ENCODE measurements around the gene RCAN2.

Gene RCAN2

DNA sequence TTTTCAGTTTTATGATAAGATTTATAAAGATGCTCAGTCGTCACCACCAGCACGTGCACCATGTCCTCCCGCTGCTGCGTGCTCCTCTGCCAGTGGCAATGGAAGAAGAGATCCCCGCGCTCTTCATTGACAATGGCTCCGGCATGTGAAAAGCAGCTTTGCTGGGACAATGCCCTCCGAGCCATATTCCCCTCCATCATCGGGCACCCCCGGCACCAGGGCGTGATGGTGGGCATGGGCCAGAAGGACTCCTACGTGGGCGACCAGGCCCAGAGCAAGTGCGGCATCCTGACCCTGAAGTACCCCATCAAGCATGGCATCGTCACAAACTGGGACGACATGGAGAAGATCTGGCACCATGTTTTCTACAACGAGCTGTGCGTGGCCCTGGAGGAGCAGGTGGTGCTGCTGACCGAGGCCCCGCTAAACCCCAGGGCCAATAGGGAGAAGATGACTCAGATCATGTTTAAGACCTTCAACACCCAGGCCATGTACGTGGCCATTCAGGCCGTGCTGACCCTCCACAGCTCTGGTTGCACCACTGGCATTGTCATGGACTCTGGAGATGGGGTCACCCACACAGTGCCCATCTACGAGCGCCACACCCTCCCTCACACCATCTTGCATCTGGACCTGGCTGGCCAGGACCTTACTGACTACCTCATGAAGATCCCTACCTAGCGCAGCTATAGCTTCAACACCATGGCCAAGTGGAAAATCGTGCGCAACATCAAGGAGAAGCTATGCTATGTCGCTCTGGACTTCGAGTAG is 286.2 kb downstream of the RCAN2 start:
- DNase-seq = no peak

DNA sequence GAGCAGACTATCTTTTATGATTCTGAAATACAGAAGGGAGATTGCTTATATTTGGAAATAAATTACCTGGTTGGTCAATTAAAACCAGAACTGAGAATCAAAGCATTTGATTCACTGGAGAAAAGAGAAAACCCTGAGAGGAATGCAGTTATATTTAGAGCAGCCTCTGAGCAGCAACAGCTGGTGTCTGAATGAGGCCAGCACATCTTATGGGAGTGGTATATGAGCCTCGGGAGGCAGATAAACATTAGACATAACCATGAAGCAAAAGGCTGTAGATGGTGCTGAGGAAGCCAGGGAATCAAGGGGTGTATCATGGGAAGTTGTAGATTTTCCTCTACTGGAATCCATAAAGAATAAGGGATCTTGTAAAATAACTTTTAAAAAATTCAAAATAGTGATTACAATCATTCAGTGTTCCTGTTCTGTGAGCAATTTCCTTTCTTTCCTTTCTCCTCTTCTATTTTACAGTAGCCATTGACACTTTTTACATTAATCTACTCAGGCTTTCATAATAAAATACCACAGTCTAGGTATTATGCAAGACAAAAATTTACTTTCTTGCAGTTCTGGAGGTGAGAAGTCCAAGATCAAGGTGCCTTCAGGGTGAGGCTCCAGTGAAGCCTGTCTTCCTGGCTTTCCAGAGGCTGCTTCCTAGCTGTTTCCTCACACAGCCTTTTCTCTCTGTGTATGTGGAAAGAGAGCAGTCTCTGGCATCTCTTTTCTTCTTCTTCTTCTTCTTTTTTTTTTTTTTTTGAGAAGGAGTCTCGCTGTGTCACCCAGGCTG is 287.7 kb downstream of the RCAN2 start:
- no peak for DNase-seq

- DNase-seq = no peak
These were observed 289.5 kb downstream of the RCAN2 start for GRCh38 chr6:46201702-46202101.

DNA sequence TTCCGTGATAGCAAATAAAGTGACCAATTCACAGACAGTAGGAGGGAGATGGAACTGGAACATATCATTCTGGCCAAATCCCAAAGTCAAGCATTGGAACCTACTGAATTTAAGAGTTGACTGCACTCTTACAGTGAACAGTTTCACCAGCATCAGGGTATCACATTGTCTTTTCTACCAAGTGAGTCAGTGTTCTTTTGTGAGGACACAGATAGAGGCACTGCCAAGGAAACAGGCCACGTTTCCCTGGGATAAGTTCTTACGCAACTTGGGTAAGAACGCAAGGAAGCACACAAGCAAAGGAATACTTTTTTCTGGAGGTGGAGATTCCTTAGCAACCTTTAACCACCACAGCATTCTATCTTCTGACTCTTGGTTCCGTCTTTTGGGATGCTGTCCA is 291.9 kb downstream of the RCAN2 start:
- no peak for DNase-seq

DNA sequence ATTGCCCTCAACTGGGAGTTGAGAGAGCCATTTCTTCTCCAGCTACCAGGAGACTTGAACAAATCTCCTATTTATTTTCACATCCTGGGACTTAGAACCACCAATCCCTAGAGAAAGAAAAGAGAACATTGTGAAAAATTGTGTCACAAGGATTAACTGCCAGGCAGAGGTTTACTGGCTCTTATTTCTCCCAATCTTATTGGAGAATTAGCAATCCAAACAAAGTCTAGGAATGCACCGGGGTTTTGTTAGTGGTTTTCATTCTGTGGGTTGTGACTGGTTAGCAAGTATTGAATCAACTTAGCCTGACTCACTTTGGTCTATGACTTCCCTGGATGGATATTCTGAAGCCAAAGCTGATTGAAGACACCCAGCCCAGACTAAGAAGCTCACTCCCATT is 299.3 kb downstream of the RCAN2 start:
- no peak for DNase-seq

DNA sequence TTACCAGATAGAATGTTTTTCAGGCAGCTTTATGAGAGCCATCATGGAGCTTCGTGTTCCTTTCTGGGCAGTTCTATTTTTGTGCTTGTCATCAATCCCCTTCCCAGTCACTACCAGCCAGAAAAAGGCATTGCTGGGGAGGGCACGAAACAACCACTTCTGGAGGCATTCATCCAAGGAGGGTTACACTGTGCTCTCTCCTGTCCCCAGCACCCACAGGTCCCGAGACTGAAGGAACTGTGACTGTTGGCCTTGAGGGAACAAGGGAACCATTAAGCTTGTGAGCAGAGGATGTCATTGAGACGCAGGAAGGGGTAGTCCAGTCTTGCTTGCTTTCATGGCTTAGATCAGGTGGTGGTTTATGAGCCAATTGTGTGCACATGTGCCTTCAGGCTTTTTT is 300.4 kb downstream of the RCAN2 start:
- DNase-seq = no peak

DNA sequence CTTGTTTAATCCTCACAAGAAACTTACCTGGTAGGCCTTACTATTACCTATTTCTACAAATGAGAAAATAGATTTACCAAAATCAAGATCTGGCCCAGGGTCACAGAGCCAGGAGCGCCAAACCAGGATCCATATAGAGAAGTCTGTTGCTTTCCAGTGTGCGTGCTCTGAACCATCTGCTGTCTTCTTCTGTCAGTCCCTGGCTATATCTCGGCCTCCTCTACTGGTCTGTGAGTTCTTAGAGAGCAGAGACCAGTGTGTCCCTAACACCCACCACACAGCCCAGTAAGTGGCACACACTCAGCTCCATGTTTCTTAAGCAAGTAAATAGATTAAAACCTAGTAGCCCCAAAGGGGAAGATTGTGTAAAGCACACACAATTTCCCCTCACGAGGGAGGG is 301.5 kb downstream of the RCAN2 start:
- no peak for DNase-seq

- DNase-seq = no peak
These were observed 304.7 kb downstream of the RCAN2 start for GRCh38 chr6:46186583-46186982.

DNA sequence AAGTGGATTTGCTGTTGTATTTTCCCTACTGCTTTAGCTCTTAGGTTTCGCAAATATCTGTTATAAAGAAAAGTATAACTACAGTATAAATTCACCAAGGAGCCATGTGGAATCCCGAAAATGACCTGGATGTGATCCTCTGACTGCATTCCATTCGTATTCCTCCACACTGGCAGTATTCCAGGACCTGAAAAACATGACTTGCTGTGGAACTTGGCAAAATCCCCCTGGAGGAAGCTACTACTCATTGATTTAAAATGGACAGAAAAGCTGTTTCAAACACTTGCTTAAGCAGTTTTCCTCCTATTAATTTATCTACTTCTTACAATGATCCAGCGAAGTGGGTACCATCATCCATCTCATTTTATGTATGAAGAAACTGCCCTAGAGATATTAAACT is 307.1 kb downstream of the RCAN2 start:
- DNase-seq = no peak

DNA sequence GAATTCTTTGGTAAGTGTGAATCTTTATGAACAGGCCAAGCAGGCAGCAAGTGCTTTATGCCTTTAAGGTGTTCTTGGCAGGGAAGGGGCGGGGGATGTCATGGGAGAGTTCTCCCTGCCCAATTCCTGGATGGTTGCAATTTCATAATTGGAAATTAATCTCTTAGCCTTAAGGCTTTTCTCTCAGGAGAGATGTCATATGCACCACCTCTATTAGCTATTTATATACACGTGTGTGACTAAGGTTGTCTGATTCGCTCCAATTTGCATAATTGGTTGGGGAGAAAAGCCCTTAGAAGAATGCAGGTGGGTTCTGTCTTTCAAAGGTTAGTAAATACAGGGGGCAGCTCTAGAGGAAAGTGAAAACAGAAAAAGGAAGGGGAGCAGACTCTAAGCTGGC is 315.3 kb downstream of the RCAN2 start:
- DNase-seq = no peak

- peak; percentile 53 for DNase-seq
These were observed 315.8 kb downstream of the RCAN2 start for GRCh38 chr6:46175446-46175845.

GRCh38 chr6:46174904-46175303 is 316.3 kb downstream of the RCAN2 start:
- DNase-seq = peak; percentile 29

DNA sequence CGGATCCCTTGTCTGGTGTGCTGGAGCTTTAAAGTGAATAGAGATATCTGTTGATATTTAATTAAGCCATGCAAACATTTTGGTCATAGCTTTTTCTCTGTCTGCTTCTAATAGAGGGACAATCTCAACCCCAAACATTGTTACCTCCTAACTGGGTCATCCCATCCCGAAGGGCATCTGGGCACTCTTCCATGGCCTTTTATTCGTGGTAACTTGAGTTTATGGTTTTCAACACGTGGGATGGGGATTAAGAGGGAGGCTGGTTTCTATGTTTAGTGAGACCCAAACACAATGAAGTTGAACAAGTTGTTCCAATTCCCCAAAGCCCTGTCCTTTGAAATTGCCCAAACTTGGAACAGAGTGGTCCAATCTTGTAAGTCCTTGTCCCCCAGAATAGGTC is 319.1 kb downstream of the RCAN2 start:
- DNase-seq = no peak
